IMR-90 (cell line): ENCODE data around the gene DACH1. TPM values are rescaled to one million over a fixed set of nuclear protein-coding genes. Genes with fewer than 3 reads are reported as not detected.

Experiments used
- ATAC-seq: fragments of 200-7000 bp; cut with Tn5 transposase; 2 replicates; pipeline ENCODE4 v1.9.1; 2020; ENCODE audit warnings: low read depth, mild to moderate bottlenecking, moderate library complexity
- BruUV-seq: library from RNA; stranded (reverse); fragments of 400-500 nt; replicated peaks from 2 replicates; lab custom pipeline; 2021; lab: Mats Ljungman, UMichigan
- CTCF ChIA-PET: fragments of 300-600 bp; formaldehyde crosslinking; extraction: SDS; loops from one replicate; lab custom pipeline; 2021; ENCODE audit warnings: antibody characterized with exemption; lab: Yijun Ruan, JAX
- POLR2A ChIA-PET: fragments of 300-600 bp; sonication (Branson Sonifier 250); formaldehyde crosslinking; loops from one replicate; lab custom pipeline; 2022; ENCODE audit warnings: antibody characterized with exemption; ENCODE audit not compliant: unreplicated experiment; lab: Charles Lee
- DNase-seq: peaks from one replicate; pipeline ENCODE4 v3.0.0; 2013
- H2AFZ ChIP-seq: replicated peaks from 2 replicates; pipeline ENCODE3; 2013; ENCODE audit warnings: low read length, mild to moderate bottlenecking; ENCODE audit not compliant: poor library complexity
- H2AK5ac ChIP-seq: 2 replicates; pipeline ENCODE4 v1.6.1; 2013; ENCODE audit warnings: low read depth, low read length, inconsistent platforms
- H2AK9ac ChIP-seq: replicated peaks from 2 replicates; pipeline ENCODE3; 2013; ENCODE audit warnings: mild to moderate bottlenecking, low read depth, low read length, moderate library complexity; ENCODE audit not compliant: poor library complexity
- H2BK120ac ChIP-seq: 2 replicates; pipeline ENCODE4 v1.6.1; 2013; ENCODE audit warnings: low read depth, low read length, inconsistent platforms
- H2BK15ac ChIP-seq: 3 replicates; pipeline ENCODE4 v1.6.1; 2013; ENCODE audit warnings: low read depth, low read length, inconsistent platforms
- H2BK20ac ChIP-seq: 2 replicates; pipeline ENCODE4 v1.6.1; 2013; ENCODE audit warnings: low read depth, mild to moderate bottlenecking, inconsistent platforms, low read length, moderate library complexity
- H2BK5ac ChIP-seq: 2 replicates; pipeline ENCODE4 v1.6.1; 2013; ENCODE audit warnings: mild to moderate bottlenecking, low read depth, low read length, inconsistent platforms; ENCODE audit not compliant: poor library complexity, severe bottlenecking
- H3K14ac ChIP-seq: replicated peaks from 2 replicates; pipeline ENCODE4 v1.6.1; 2013; ENCODE audit warnings: low read depth, low read length, inconsistent platforms
- H3K18ac ChIP-seq: 2 replicates; pipeline ENCODE4 v1.6.1; 2013; ENCODE audit warnings: low read depth, low read length, control low read depth
- H3K23ac ChIP-seq: 2 replicates; pipeline ENCODE4 v1.6.1; 2013; ENCODE audit warnings: low read depth, low read length, inconsistent platforms
- H3K27ac ChIP-seq: 2 replicates; pipeline ENCODE4 v1.5.1; 2013; ENCODE audit warnings: mild to moderate bottlenecking, control low read depth, low read length; ENCODE audit not compliant: insufficient read depth
- H3K27me3 ChIP-seq: 2 replicates; pipeline ENCODE4 v1.6.1; 2013; ENCODE audit warnings: low read length; ENCODE audit not compliant: control insufficient read depth, insufficient read depth
- H3K36me3 ChIP-seq: 2 replicates; pipeline ENCODE4 v1.6.1; 2013; ENCODE audit warnings: low read length, mixed read lengths; ENCODE audit not compliant: control insufficient read depth, insufficient read depth
- H3K4ac ChIP-seq: 2 replicates; pipeline ENCODE4 v1.6.1; 2013; ENCODE audit warnings: low read depth, low read length, inconsistent platforms
- H3K4me1 ChIP-seq: 2 replicates; pipeline ENCODE4 v1.6.1; 2013; ENCODE audit warnings: low read length, mixed read lengths; ENCODE audit not compliant: control insufficient read depth, insufficient read depth
- H3K4me2 ChIP-seq: 2 replicates; pipeline ENCODE4 v1.6.1; 2013; ENCODE audit warnings: low read depth, mild to moderate bottlenecking, control low read depth, low read length, moderate library complexity
- H3K4me3 ChIP-seq: 2 replicates; pipeline ENCODE4 v1.5.1; 2013; ENCODE audit warnings: low read depth, mild to moderate bottlenecking, control low read depth, low read length, moderate library complexity; ENCODE audit not compliant: insufficient read depth
- H3K56ac ChIP-seq: 2 replicates; pipeline ENCODE4 v1.6.1; 2013; ENCODE audit warnings: low read length, inconsistent platforms; ENCODE audit not compliant: insufficient read depth; ENCODE audit errors: extremely low read depth
- H3K79me1 ChIP-seq, 2 experiments: 2 replicates each; pipeline ENCODE4 v1.6.1; 2013; ENCODE audit warnings: low read length in 2 of 2, inconsistent platforms in 1 of 2, low read depth in 1 of 2
- H3K9ac ChIP-seq: 2 replicates; pipeline ENCODE4 v1.6.1; 2013; ENCODE audit warnings: low read depth, low read length, control low read depth
- H3K9me1 ChIP-seq: 2 replicates; pipeline ENCODE4 v1.6.1; 2013; ENCODE audit warnings: low read length, inconsistent platforms; ENCODE audit not compliant: insufficient read depth
- H3K9me3 ChIP-seq: 2 replicates; pipeline ENCODE4 v1.6.1; 2013; ENCODE audit warnings: low read length; ENCODE audit not compliant: control insufficient read depth, insufficient read depth
- H4K20me1 ChIP-seq: 2 replicates; pipeline ENCODE4 v1.6.1; 2013; ENCODE audit warnings: low read length, inconsistent platforms; ENCODE audit not compliant: insufficient read depth
- H4K5ac ChIP-seq: 2 replicates; pipeline ENCODE4 v1.6.1; 2013; ENCODE audit warnings: mild to moderate bottlenecking, low read depth, low read length, control low read depth
- H4K8ac ChIP-seq, 2 experiments: 2 replicates each; pipeline ENCODE4 v1.6.1; 2013; ENCODE audit warnings: low read depth in 2 of 2, low read length in 2 of 2, control low read depth in 1 of 2, inconsistent platforms in 1 of 2
- H4K91ac ChIP-seq: 2 replicates; pipeline ENCODE4 v1.6.1; 2013; ENCODE audit warnings: low read depth, low read length, inconsistent platforms; ENCODE audit not compliant: insufficient read depth
- BHLHE40 ChIP-seq: fragments of 150-350 bp; IDR thresholded peaks from 2 replicates; pipeline ENCODE4 v1.6.1; 2016; ENCODE audit warnings: mild to moderate bottlenecking, low read depth, low read length
- CEBPB ChIP-seq: IDR thresholded peaks from 2 replicates; pipeline ENCODE4 v1.6.1; 2012; ENCODE audit warnings: low read depth, low read length, improper control_type of control experiment
- CHD1 ChIP-seq: IDR thresholded peaks from 2 replicates; pipeline ENCODE4 v1.6.1; 2012; ENCODE audit warnings: low read depth, low read length, improper control_type of control experiment
- CTCF ChIP-seq: conservative IDR thresholded peaks from 2 replicates; pipeline ENCODE4 v1.5.1; 2012; ENCODE audit warnings: mild to moderate bottlenecking, low read depth, low read length, improper control_type of control experiment
- ELK1 ChIP-seq: fragments of 150-350 bp; IDR thresholded peaks from 2 replicates; pipeline ENCODE4 v1.6.1; 2016; ENCODE audit warnings: low read depth, mild to moderate bottlenecking, low read length, moderate library complexity, borderline replicate concordance
- FOS ChIP-seq: fragments of 150-350 bp; IDR thresholded peaks from 2 replicates; pipeline ENCODE4 v1.6.1; 2016; ENCODE audit warnings: low read depth, low read length
- MAZ ChIP-seq: IDR thresholded peaks from 2 replicates; pipeline ENCODE4 v1.6.1; 2012; ENCODE audit warnings: low read depth, mild to moderate bottlenecking, low read length, improper control_type of control experiment, moderate library complexity, borderline replicate concordance
- MXI1 ChIP-seq: IDR thresholded peaks from 2 replicates; pipeline ENCODE4 v1.6.1; 2012; ENCODE audit warnings: low read depth, mild to moderate bottlenecking, low read length, moderate library complexity, borderline replicate concordance
- NFE2L2 ChIP-seq: fragments of 150-350 bp; IDR thresholded peaks from 2 replicates; pipeline ENCODE4 v1.6.1; 2016; ENCODE audit warnings: low read depth, mild to moderate bottlenecking, low read length
- POLR2A ChIP-seq: IDR thresholded peaks from 2 replicates; pipeline ENCODE4 v1.6.1; 2012; ENCODE audit warnings: mild to moderate bottlenecking, low read depth, low read length
- RCOR1 ChIP-seq: IDR thresholded peaks from 2 replicates; pipeline ENCODE4 v1.6.1; 2012; ENCODE audit warnings: mild to moderate bottlenecking, low read length, improper control_type of control experiment; ENCODE audit not compliant: insufficient replicate concordance
- RFX5 ChIP-seq: IDR thresholded peaks from 2 replicates; pipeline ENCODE4 v1.8.0; 2012; ENCODE audit warnings: low read depth, mild to moderate bottlenecking, low read length, moderate library complexity
- SMC3 ChIP-seq: fragments of 150-350 bp; IDR thresholded peaks from 2 replicates; pipeline ENCODE4 v1.6.1; 2016; ENCODE audit warnings: low read depth, mild to moderate bottlenecking, antibody characterized with exemption, low read length, moderate library complexity
- WGBS, 2 experiments: methylation state at CpG; one replicate each; pipeline versions ENCODE4 v1.1.5 to v1.1.7; 2013; ENCODE audit warnings: missing lambda C conversion rate in 2 of 2; ENCODE audit not compliant: insufficient read length in 1 of 2; ENCODE audit errors: extremely low coverage in 2 of 2; 5-methylcytosine and 5-hydroxymethylcytosine counted together
- dilution Hi-C: fragments of 300-500 bp; cut with HindIII; formaldehyde crosslinking; loops from one replicate; pipeline ENCODE4 v1.14.3; 2018; ENCODE audit warnings: low sequenced_read_pairs; ENCODE audit not compliant: unreplicated experiment
- in situ Hi-C: fragments of 300-500 bp; cut with MboI; formaldehyde crosslinking; loops from 3 replicates; pipeline ENCODE4 v1.14.3; 2019; ENCODE audit warnings: low sequenced_read_pairs, inconsistent platforms, mixed read lengths
- intact Hi-C: fragments of 100-400 bp; cut with micrococcal nuclease; formaldehyde crosslinking; loops from 2 replicates; pipeline ENCODE4 v1.10.0; 2022
- polyA plus RNA-seq, 3 experiments: library from polyadenylated mRNA; depleted of rRNA; stranded (reverse); fragments of >200 nt; gene quantifications; 2 replicates each; pipeline ENCODE4 v1.2.3, GENCODE V29; 2012; ENCODE audit warnings: low replicate concordance in 1 of 3
- total RNA-seq: library from RNA; depleted of rRNA; stranded (reverse); fragments of >200 nt; gene quantifications from 2 replicates; pipeline ENCODE4 v1.2.3, GENCODE V29; 2012
- TF ChIP-seq, protein P1 (sequence below): fragments of 150-350 bp; IDR thresholded peaks from 2 replicates; pipeline ENCODE4 v1.6.1; 2017; ENCODE audit warnings: mild to moderate bottlenecking, antibody characterized with exemption, low read length, low read depth

The DACH1 gene
- total and polyA plus RNA-seq, 2 of the 4 experiments (the other 2 are of a cell fraction), result not detected

DNA sequence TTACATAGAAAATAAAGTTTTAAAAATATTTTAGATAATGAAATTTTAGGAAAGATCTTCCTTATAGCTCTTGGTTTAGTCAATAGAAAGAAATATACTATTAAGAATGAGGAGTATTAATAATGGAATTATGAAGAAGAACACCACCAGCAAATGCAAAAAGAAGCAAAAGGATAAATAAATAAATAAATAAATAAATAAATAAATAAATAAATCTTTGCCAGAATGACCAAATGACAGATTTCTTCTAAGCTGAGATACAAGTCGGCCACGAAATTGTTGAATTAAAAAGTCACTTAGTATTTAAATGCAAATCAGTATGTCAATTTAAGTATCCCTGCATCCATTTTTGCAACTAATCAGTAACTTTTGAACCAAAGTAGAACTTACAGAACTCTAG, 95.9 kb downstream of the DACH1 start:
- no peaks in the 10 kb centered on the region for H3K79me1 ChIP-seq
- no peaks in the 10 kb centered on the region for H3K36me3 ChIP-seq
- no peak overlapping the region for H4K91ac ChIP-seq
- intact Hi-C loops (no loop called here), dilution Hi-C loops (no loop called here), in situ Hi-C loops (no loop called here)
- H3K14ac ChIP-seq, result no peak overlapping the region
- no peaks in the 10 kb centered on the region for H3K27me3 ChIP-seq
- H3K4ac ChIP-seq, result no peak overlapping the region
- H3K9ac ChIP-seq, result no peak overlapping the region
- DNase-seq, result no peak
- H3K4me3 ChIP-seq, result no peak overlapping the region
- H3K4me2 ChIP-seq, result no peak overlapping the region
- TF ChIP-seq RCOR1 (no peak), MXI1 (no peak), RFX5 (no peak), CHD1 (no peak), SMC3 (no peak), BHLHE40 (no peak), CEBPB (no peak), POLR2A (no peak), NFE2L2 (no peak), FOS (no peak), CTCF (no peak), MAZ (no peak), ELK1 (no peak)
- TF ChIP-seq, protein P1, sequence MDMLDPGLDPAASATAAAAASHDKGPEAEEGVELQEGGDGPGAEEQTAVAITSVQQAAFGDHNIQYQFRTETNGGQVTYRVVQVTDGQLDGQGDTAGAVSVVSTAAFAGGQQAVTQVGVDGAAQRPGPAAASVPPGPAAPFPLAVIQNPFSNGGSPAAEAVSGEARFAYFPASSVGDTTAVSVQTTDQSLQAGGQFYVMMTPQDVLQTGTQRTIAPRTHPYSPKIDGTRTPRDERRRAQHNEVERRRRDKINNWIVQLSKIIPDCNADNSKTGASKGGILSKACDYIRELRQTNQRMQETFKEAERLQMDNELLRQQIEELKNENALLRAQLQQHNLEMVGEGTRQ, result no peak
- POLR2A ChIA-PET, result no interaction called here
- H4K20me1 ChIP-seq, result no peaks in the 10 kb centered on the region
- H3K4me1 ChIP-seq, result no peaks in the 10 kb centered on the region
- H4K5ac ChIP-seq, result no peak overlapping the region
- no peak overlapping the region for H2BK120ac ChIP-seq
- no peak overlapping the region for H3K23ac ChIP-seq
- no peak for ATAC-seq
- H3K9me3 ChIP-seq, result no peaks in the 10 kb centered on the region
- no peak overlapping the region for H2BK5ac ChIP-seq
- no peak overlapping the region for H2AFZ ChIP-seq
- no peaks in the 10 kb centered on the region for H3K9me1 ChIP-seq
- H3K56ac ChIP-seq, result no peak overlapping the region
- H3K27ac ChIP-seq, result no peak overlapping the region
- H2AK5ac ChIP-seq, result no peak overlapping the region
- BruUV-seq, result no TSS peak
- no peak overlapping the region for H2AK9ac ChIP-seq
- no peak overlapping the region for H4K8ac ChIP-seq
- WGBS, 2 experiments, result no CpG with 5 or more reads among the region's 2 CpGs
- CTCF ChIA-PET, result no interaction called here
- H3K18ac ChIP-seq, result no peak overlapping the region
- H2BK15ac ChIP-seq, result no peak overlapping the region
- no peak overlapping the region for H2BK20ac ChIP-seq
